NCI-H82 treated with DMSO at 0.1 percent for 48 hours (cell line): ENCODE results near the gene SCTR.
A peak's percentile ranks its signal among the peaks of the same experiment; 100 is the strongest.
"Not testable (repeated sequence)": the region's sequence is repeated elsewhere in the genome, so short reads cannot be mapped to it uniquely, and the experiment has no call there.

ENCODE experiments used
- DNase-seq: peaks from one replicate; lab custom pipeline; 2025; ENCODE audit not compliant: unreplicated experiment; lab: John Stamatoyannopoulos, UW

SCTR gene

GRCh38 chr2:119417908-119418307, 106.4 kb downstream of the SCTR start:
- DNase-seq, result no peak

DNA sequence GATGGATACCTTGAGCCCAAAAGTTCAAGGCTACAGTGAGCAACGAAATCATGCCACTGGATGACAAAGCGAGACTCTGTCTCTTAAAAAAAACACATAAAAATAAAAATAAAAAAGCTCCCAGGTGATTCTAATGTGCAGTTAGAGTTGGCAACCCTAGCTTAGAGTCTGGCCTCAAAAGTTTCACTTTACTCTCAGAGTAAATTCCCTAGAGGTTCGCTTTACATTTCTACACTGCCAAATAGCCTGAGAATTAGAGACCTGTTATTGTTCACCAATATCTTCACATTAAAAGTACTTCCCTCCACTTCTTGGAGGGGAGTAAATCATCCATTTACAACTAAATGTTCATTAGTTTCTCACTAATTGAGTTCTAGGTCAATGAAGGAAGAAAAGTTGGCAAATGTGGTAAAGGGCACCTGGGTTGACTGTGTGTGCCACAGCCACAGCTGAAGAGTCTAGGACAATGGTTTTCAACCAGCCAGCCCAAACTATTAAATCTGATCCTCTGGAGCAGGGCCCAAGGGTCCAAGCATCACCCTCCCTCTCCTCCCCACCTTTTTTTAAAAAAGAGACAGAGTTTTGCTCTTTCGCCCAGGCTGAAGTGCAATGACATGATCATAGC, 107.9 kb downstream of the SCTR start:
- DNase-seq, result no peak

DNA sequence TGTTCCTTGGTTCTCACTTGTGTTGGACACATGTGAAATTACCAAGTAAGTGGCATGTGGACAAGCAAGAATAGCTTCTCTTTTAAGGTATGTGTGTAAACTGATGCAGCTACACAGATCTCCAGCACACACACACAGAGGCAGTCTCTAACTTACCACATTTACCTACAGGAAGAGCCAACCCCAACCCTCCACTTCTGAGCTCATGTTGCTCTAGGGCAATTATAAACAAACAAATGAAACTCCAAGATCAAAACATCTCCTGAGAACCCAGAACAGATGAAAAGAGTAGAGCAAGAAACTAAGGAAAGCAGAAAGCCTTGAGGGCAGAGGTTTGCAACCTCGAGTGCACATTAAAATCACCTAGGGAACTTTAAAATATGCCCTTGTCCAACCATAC, 108.7 kb downstream of the SCTR start:
- DNase-seq, result no peak

DNA sequence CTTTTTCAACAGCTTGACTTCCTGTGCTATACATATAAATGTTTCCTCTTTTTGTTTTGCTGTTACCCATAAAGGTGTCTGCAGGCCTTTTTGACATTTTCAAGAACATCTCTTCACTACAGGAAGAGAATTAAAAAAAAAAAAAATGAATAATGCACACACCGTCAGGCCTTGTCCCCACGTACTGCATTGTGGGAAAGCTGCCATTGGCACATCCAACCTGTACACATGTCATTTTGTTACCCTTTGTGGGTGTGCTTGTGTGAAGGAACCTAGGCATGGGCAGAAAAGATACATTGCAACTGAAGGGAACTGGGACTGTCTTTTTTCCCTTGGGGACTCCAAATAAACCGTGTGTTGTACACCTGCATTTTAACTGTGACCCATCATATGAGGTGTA, 109.4 kb downstream of the SCTR start:
- no peak for DNase-seq

DNA sequence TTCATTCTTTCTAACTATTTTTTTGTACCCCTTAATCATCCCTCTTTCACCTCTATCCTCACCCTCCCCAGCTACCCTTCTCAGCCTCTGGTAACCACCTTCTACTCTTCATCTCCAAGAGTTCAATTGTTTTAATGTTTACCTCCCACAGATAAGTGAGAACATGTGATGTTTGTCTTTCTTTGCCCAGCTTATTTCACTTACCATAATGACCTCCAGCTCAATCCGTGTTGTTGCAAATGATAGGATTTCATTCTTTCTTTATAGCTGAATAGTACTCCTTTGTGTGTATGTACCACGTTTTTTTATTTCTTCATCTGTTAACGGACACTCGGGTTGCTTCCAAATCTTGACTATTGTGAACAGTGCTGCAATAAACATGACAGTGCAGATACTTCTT, 114.8 kb downstream of the SCTR start:
- no peak for DNase-seq

DNA sequence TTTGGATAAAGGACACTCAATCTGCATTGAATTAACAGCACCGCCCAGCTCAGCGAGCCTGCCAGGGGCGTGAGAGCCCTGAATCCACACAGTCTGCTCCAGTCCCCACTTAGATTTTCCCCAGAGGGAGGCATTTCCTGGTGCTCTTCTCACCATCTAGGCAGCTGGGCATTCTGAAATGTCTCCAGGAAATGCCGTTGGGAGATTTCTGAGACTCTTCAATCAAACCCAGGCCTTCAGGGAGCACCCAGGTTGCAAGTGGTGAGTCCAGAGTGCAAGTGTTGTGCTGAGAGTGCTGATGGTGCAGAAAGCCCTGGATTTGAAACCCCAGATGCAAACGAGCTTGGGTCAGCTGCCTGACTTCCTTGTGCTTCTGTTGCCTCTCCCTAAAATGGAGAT, 116.1 kb downstream of the SCTR start:
- no peak for DNase-seq

DNA sequence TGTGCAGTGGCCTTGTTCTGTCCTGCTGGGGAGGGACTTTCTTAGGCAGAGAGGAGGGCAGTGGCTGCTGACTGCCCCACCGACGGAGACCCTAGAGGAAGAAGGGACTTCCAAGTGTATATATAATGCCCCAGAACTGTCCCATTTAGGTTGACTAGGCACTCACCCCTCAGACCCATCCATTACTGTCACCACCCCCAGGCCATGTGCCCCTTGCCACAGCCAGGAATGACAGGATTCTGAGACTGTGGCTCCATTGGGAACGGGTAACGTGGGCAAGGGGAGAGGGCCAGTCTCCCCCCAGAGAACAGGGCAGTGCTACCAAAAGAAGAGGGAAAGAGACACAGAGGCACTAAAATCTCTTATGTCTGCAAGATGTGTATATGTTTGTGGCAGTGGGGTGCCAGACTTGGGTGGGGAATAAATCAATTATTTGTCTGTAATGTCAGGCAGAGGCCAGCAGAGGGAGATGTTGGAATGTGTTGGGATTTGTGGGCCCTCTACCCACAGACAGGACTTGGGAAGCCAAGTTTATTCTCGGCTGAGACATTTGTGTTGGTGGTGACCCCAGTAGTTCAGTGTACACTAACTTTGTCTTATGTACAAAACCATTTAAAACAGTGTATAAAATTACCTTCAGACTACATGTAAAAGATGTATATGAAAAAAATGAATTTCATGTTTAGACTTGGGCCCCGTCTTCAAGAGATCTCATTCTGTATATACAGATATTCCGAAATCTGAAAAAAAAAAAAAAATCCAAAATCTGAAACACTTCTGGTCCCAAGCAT, 116.7 kb downstream of the SCTR start:
- DNase-seq, result peak; percentile 34

- no peak for DNase-seq
Measured at GRCh38 chr2:119405151-119405550, 119.1 kb downstream of the SCTR start.

DNA sequence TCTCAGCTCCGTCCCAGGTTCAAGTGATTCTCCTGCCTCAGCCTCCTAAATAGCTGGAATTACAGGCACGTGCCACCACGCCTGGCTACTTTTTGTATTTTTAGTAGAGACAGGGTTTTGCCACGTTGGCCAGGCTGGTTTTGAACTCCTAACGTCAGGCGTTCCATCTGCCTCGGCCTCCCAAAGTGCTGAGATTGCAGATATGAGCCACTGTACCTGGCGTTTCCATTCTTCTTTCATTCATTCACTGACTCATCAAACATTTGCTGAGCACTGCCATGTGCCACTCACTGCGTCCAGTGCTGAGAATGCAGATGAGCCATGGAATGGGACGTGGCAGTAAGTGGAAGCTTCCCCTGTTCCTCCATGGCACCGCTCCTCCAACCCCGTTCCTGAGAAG, 120.7 kb downstream of the SCTR start:
- DNase-seq, result not testable (repeated sequence)

DNA sequence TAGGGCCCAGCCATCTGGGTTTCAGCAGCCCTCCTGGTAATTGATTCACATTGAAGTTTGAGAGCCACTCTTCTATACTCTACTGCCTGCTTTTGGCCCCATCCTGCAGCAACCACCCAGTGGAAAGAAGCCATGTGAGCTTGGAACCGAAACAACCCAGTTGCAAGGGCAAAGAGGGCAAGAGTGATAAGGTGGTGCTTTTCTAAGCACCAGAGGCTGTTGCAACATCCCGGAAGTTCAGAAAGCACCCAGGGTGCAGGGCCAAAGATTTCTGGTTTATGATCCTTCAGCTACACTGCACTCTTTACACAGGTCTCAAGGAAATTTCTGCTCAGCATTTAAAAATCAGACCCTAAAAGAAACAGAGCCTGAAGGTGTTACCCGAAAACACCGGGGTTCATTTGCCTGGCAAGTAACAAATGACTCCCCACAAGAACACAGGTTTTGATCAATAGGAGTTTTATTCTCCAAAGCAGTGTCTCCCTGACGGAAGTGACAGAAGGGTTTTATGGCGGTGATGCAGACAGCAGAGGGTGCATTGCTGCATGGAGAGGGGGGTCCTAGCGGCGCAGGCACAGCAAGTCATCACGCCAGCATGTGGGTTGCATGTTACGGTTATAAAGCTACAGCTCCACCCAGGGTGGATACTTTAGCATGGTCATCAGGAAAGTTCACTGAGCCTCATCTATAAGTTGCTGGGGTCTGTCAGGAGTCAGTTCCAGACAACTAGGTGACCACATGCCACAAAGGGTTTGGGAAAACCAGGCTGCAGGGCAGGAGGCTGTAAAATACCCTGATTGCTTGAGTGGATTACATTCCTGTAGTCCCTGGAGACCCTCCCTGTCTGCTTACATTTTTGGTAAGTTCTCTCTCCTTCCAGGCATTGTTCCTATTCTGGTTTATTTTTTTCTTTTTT, 121.4 kb downstream of the SCTR start:
- DNase-seq, result no peak

DNA sequence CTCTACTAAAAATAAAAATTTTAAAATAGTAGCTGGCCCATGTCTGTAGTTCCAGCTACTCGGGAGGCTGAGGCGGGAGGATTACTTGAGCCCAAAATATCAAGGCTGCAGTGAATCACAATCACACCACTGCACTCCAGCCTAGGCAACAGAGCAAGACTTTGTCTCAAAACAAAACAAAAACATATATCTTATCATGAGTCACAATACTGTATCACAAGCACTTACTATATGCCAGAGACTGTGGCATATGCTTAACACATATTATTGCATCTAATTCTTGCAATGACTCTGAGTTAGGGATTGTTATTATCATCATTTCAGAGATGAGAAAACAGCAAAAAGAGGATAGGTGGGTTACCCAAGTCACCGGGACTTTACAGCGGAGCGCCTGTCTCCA, 122.2 kb downstream of the SCTR start:
- DNase-seq, result no peak

DNA sequence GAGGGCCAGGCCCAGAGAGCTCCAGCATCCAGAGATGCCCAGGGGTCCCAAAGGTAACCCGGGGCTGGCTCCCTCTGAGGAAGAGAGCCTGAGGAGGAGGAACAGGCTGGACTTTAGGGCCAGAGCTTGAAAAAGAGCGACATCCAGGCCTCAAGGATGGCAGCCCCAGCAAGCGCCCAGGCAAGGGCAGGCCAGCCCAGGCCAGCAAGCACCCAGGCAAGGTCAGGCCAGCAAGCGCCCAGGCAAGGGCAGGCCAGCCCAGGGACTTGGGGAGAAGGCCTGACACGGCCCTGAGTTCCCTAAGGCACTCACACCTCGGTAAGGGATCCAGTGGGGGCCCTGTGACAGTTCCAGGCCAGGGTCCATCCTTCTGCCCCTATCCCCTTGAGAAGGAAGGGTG, 127.1 kb downstream of the SCTR start:
- DNase-seq, result no peak

DNA sequence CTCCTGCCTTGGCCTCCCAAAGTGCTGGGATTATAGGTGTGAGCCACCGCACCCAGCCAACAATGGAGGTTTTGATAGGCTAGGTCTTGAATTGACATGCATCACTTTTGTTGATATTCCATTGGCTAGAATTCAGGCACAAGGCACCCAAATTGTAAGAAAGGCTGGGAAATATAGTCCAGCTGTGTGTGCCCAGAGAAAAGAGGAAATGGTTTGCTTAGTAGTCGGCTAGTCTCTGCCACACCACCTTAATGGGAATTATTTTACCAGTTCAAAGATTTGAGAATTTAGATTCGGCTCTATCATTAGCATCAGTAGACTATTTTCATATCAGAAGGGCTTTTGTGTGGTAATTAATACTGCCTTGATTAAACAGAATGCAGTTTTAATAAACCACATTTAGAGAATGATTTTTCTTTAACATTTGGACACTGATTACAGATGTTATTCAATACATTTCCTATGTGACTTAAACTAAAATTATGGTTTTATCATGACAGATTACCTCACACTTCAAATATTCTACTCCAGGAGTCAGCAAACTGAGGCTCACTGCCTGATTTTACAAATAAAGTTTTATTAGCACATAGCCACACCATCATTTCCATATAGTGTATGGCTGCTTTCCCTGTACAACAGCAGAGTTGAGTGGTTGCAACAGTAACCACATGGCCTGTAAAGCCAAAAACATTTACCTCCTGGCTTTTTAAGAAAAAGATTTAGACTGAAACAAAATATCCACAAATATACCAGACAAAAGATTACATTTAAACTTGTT, 130.1 kb downstream of the SCTR start:
- no peak for DNase-seq
